HG03108 (cell line): Measurements from ENCODE around the gene ANKLE1.

Experiments used
- ATAC-seq: cut with Tn5 transposase; IDR thresholded peaks from one replicate; pipeline ENCODE4 v1.9.1; 2021; ENCODE audit warnings: moderate library complexity; ENCODE audit not compliant: unreplicated experiment

ANKLE1 gene, protein sequence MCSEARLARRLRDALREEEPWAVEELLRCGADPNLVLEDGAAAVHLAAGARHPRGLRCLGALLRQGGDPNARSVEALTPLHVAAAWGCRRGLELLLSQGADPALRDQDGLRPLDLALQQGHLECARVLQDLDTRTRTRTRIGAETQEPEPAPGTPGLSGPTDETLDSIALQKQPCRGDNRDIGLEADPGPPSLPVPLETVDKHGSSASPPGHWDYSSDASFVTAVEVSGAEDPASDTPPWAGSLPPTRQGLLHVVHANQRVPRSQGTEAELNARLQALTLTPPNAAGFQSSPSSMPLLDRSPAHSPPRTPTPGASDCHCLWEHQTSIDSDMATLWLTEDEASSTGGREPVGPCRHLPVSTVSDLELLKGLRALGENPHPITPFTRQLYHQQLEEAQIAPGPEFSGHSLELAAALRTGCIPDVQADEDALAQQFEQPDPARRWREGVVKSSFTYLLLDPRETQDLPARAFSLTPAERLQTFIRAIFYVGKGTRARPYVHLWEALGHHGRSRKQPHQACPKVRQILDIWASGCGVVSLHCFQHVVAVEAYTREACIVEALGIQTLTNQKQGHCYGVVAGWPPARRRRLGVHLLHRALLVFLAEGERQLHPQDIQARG

GRCh38 chr19:17281391-17282304 lies at the start of gene ANKLE1:
ANKLE1 (plus strand) TSS chr19:17281901; CDS start chr19:17281921, 20 bp downstream.
- ATAC-seq = no peak

- ATAC-seq = no peak
Measured at GRCh38 chr19:17232258-17232657, 49.4 kb upstream of the ANKLE1 start.

DNA sequence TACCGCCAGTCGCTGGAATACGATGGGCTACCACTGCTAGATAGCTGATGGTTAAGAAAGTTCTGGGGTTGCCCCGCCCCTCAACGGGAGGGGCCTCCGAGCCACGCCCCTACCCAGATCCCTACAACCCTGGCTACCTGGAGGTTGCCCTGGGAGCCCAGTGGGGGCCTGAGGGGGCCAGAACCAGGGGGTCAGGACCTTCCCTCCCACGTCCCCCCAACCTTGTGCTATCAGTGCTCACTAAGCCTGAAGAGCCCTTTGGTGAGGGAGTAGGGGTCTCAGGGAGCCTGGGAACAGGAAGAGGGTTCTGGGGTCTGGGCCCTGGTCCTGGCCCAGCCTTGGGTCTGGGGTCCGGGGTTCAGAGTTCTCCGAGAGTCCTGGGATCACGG lies 46.8 kb upstream of the ANKLE1 start:
- peak; percentile 38 for ATAC-seq

DNA sequence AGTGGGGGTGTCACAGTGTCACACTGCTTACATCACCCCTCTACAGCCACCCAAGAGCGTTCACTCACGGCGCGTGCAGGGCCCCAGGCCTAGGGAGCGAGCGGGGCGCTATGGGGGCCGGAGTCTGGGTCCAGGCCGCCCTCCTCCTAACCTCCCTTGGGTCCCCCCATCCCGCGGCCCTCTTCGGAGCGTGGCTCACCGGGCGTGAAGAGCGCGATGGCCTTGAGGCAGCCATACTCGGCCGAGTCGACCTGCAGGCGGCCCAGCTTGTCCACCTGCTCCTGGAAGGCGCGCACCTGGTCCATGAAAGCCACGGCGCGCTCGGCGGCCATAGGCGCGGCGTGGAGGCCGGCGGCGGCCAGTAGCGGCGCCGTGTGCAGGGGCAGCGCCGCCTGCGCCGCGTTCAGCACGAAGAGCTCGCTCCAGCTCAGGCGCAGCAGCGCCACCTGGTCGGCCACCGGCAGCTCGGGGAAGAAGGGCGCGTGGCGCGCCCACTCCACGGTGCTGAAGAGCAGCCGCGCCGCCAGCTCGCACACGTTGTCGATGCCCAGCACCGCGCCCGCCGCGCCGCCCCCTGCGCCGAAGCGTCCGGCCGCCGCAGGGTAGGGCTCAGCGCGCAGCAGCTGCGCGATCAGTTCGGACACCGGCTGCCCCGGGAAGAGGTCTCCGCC lies 46.3 kb upstream of the ANKLE1 start:
- peak; percentile 59 for ATAC-seq

DNA sequence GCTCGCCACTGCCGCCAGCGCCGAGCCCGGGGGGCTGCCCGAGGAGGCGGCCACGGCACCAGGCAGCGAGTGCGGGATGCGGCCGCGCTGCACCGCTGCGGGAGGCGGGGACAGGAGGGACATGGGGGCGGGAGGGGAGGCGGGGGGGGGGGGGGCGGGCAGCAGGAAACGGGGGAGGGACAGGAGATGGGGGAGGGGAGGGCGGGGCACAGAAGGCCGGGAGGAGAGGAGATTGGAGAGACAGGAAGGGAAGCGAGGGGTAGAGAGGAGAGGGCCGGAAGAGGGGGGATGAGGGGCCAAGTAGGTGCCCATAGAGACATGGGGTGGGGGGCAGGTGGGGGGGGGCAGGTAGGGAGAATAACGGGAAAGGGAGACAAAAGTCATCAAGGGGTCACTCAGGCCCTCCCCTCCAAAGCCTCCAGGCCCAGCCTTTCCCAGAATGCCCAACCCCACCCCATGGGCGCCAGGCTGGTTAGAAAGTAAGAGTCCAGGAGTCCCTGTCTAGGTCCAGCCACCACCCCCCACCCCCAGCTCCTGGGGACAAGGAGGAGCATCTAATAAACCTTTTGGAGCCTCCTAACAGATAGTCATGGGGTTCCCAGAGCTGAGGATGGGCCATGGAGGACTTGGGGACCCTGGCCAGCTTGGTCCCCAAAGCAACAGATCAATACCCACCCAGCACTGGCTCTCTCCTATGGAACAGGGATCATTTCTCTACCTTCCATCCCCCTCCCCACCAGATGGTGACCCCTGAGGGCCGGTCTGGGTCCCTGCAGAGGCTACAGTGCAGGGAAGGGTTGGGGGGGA lies 45.5 kb upstream of the ANKLE1 start:
- ATAC-seq = peak; percentile 10

DNA sequence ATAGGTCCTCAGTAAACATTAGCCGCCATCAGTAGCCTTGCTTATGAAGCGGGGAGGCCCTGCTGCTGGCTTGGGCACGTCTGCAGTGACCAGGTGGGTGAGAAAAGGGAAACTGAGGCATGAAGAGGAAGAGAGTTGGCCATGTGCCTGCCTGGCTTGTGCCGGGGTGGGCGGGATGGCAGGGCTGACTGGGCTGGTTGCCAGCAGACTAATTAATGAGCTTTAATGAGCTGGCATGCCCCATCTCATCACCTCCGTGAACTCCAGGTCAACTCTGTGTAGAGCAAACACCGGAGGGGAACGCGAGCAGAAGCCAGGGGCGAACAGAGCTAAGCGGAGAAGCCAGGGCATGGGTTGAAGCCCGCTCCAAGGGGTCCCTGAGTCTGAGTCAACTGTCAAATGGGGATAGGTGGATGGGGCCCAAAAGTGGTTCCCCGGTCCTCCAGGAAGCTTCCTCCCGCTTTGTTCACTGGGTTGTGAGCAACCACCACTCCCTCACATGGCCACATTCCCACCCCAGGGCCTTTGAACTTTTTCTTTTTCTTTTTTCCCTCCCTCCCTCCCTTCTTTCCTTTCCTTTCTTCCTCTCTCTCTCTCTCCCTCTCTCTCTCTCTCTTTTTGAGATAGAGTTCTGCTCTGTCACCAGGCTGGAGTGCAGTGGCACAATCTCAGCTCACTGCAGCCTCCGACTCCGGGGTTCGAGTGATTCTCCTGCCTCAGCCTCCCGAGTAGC lies 44.7 kb upstream of the ANKLE1 start:
- ATAC-seq = no peak

GRCh38 chr19:17237747-17238706 lies 43.7 kb upstream of the ANKLE1 start:
- ATAC-seq = no peak

- no peak for ATAC-seq
Measured at GRCh38 chr19:17240062-17240752, 41.5 kb upstream of the ANKLE1 start.

GRCh38 chr19:17240826-17241399 lies 40.8 kb upstream of the ANKLE1 start:
- no peak for ATAC-seq

DNA sequence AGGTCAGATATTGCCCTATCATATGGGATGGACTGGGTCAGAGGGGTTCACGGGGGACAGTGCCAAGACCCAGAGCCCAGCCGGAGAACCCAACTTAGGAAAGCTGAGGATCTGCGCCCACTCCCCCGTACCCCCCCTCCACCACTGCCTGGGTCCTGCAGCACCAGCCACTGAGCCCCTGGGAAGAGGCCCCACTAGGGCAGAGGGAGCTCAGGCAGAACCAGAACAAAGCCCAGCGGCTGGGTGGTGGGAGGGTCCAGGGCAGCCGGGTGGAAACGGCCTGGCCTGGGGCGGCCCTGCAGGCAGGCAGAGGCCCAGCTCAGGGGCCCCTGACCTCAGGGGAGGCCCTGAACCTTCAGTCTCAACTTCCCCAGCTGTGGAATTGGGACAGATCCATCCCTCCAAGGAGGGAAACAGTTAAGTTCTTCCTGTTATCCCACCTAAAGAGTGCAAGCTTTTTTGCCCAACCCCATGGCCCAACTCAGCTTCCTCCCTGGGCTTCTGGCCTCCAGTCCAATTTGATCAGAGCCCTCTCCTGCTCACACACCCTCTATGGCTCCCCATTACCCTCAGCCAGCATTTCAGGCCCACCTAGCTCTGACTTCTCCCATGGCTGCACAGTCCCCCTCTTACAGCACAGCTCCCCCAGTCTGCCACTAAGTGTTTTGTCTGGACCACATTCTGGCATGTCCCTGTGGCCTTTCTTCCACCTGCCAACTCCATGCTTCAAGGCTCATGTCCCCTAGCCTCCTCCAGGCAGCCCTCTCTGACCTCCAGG lies 39.1 kb upstream of the ANKLE1 start:
- no peak for ATAC-seq

DNA sequence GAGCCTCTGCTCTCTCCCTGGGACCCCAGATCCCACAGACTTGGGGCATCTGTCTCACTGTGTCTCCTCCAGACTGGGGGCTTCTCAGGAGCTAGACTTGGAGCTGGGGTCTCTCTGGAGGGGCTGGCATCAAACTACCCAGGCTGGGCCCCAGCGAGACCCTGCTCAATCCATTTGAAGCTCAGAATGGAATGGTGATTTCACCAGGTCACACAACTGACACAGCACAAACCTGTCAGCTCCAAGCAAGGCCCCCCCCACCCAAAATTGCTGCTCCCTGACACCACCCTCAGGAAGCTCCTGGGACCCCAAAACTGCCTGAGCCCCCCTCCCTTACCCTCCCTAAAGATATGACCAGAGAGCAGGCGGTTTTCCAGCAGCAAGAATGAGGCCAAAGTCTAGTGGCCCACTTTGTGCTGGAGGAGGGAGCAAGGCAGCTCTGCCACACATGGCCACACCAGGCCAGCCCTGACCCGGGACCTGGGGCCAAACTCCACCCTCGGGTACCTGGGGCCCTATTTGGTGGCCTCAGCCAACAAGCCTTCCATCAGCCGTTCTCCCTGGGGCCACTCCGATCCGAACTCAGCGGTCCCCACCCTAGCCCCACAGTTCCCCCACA lies 38.4 kb upstream of the ANKLE1 start:
- no peak for ATAC-seq

DNA sequence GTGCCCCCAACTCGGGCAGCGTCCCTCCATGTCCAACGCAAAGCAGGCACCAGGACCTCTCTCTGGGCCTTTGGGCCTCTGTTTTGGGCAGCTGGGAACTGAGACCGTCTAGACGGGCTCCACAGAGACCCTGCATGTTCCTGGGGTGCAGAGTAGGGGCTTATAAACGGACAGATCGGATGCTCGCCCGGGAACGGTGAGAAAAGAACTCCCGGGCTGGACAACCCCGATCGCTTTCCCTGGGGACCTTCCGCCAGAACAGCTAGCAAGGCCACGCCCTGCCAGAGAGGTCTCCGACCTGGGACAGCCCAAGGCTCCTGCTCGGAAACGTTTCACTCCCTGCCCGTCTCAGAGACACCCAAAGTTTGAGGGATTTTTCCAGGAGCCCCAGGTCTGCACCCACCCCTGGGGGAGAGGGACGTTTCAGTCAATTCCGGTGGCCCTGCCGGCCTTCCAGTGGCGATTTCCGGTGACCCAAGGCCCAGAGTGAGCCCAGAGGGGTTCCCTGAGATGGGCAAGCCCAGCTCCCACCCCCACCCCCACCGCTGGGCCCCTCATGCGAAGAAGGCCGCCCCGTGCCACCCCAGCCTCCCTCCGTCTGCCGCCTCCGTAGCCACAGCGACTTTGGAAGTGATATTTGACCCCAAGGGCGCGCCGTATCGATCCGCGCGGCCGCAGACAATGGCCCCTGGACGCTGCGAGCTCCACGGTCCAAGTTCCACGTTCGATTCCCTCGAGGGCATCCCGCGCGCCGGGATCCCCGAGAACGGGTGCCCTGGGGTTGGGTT lies 37.7 kb upstream of the ANKLE1 start:
- ATAC-seq = no peak

DNA sequence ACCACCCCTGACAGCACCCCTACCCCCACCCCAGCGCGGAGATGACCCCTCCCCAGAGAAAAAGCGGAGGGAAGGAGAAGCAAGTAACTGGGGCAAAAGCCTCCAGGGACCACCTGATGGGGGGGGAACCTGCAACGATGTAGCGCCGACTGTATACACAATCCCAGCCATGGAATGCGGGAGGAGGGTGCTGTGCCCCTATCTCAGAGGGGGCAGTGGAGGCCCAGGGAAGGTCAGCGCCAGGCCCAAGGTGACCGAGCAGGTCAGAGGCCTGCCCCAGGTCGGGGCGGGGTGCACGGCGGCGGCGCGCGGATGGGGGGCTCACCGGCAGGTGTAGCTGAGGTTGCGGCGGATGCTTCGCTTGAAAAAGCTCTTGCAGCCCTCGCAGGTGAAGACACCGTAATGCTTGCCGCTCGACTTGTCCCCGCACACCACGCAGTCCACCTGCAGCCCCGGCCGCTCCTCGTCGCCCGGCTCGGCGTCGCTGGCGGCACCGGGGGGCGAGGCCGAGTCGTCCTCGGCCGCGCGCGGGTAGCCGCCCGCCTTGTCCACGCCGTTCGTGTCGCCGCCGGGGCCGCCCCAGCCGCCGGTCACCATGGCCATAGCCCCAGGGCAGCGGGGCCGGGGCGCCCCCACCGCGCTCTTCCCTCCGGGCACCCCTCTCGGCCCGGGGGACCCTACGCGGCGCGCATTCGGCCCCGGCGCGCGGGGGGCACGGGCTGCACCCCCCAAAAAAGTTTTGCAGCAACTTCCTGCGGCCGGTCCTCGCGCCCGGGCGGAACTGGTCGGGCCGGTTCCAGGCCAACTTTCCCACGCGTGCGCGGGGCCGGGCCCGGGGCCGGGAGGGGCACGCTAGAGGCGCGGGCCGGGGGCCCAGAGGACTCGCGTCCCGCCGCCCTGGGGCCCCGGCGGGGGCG lies 36.8 kb upstream of the ANKLE1 start:
- ATAC-seq = peak; percentile 10

- no peak for ATAC-seq
Measured at GRCh38 chr19:17245535-17245984, 36.1 kb upstream of the ANKLE1 start, which contains the start of gene NR2F6. NR2F6 (minus strand) TSS chr19:17245919; CDS start chr19:17245220, 699 bp downstream.
